Measurements from ENCODE around the gene DSP. TPM values are rescaled to one million over a fixed set of nuclear protein-coding genes. Genes with fewer than 3 reads are reported as not detected.

Gene DSP
- total RNA-seq, 4 donors from 2014 or later = 3.8 to 28.3 (median 9.0) TPM

DNA sequence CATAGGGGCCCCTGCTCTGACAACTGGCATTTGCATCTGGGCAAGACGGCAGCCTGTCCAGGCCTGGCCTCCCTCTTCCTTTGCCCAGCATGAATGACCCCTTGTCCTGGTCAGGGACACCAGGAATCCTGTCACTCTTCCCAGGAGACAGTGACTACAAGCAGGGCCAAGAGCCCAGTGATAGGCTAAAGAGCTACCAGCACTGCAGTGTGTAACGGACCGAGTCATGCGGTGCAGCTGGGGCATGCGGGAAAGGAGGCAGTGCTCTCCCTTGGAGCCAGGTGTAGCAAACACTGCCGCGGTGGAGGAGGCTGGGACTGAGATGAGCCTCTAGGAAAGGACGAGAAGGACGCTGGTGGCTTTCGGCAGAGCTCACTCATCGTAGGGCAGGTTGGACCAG lies 38.7 kb upstream of the DSP start:
- Histone ChIP-seq H3K27me3 (no peaks in the 10 kb centered on the region), H3K9me3 (no peaks in the 10 kb centered on the region), H3K27ac (no peak overlapping the region), H3K4me3 (no peak overlapping the region), H3K4me1 (no peaks in the 10 kb centered on the region), H3K36me3 (no peaks in the 10 kb centered on the region)
- no peak for DNase-seq
- intact Hi-C loops (cut with DNase I; ENCODE audit: low total_unique reads) = no loop called here
- TF ChIP-seq, protein P1, sequence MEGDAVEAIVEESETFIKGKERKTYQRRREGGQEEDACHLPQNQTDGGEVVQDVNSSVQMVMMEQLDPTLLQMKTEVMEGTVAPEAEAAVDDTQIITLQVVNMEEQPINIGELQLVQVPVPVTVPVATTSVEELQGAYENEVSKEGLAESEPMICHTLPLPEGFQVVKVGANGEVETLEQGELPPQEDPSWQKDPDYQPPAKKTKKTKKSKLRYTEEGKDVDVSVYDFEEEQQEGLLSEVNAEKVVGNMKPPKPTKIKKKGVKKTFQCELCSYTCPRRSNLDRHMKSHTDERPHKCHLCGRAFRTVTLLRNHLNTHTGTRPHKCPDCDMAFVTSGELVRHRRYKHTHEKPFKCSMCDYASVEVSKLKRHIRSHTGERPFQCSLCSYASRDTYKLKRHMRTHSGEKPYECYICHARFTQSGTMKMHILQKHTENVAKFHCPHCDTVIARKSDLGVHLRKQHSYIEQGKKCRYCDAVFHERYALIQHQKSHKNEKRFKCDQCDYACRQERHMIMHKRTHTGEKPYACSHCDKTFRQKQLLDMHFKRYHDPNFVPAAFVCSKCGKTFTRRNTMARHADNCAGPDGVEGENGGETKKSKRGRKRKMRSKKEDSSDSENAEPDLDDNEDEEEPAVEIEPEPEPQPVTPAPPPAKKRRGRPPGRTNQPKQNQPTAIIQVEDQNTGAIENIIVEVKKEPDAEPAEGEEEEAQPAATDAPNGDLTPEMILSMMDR (IDR thresholded peaks at IDR 0.05) = no peak
- TF ChIP-seq POLR2A (IDR thresholded peaks at IDR 0.05) = no peak

DNA sequence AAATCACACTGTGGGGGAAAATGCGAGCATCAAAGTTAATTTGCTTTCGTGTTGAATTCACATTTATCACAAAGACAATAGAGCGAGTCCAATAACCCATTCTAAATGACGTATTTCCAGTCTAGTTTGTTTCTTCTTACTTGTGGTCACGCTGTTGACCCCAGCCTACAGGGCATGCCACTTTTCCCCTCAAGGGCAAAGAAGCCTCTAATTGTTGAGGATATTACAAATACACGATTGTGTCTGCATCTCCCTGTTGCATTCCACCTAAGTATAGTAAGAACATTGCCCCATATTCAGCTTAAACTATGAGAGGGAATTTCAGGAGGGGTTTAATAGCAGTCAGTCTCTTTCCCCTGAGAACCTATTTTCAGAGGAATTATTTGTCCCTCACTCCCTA lies 37.4 kb upstream of the DSP start:
- Histone ChIP-seq H3K27ac (no peak overlapping the region), H3K36me3 (no peaks in the 10 kb centered on the region), H3K4me1 (no peaks in the 10 kb centered on the region), H3K9me3 (no peaks in the 10 kb centered on the region), H3K4me3 (no peak overlapping the region), H3K27me3 (no peaks in the 10 kb centered on the region)
- TF ChIP-seq POLR2A (IDR thresholded peaks at IDR 0.05) = no peak
- TF ChIP-seq, protein P1 (IDR thresholded peaks at IDR 0.05) = no peak
- DNase-seq = no peak
- intact Hi-C loops (cut with DNase I; ENCODE audit: low total_unique reads) = no loop called here

GRCh38 chr6:7505189-7505699 lies 36.2 kb upstream of the DSP start:
- Histone ChIP-seq H3K4me3 (no peak overlapping the region), H3K27ac (no peak overlapping the region), H3K4me1 (no peaks in the 10 kb centered on the region), H3K36me3 (no peaks in the 10 kb centered on the region), H3K27me3 (no peaks in the 10 kb centered on the region), H3K9me3 (no peaks in the 10 kb centered on the region)
- TF ChIP-seq POLR2A (IDR thresholded peaks at IDR 0.05) = no peak
- TF ChIP-seq, protein P1 (IDR thresholded peaks at IDR 0.05) = no peak
- no peak for DNase-seq
- intact Hi-C loops (cut with DNase I; ENCODE audit: low total_unique reads) = no loop called here

DNA sequence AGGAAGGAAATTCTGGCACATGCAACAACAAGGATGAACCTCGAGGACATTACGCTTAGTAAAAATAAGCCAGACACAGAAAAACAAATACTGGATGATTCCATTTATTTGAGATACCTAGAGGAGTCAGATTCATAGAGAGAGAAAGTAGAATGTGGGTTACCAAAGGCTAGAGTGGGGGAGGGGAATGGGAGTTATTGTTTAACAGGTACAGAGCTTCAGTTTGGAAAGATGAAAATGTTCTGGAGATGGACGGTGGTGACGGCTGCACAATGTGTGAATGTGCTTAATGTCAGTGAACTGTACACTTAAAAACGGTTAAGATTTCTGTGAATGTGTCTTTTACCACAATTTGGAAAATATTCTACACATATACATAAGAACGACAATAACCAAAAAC lies 33.9 kb upstream of the DSP start:
- Histone ChIP-seq H3K4me1 (no peaks in the 10 kb centered on the region), H3K27me3 (no peaks in the 10 kb centered on the region), H3K27ac (no peak overlapping the region), H3K36me3 (no peaks in the 10 kb centered on the region), H3K4me3 (no peak overlapping the region), H3K9me3 (no peaks in the 10 kb centered on the region)
- TF ChIP-seq POLR2A (IDR thresholded peaks at IDR 0.05) = no peak
- TF ChIP-seq, protein P1 (IDR thresholded peaks at IDR 0.05) = no peak
- no peak for DNase-seq
- intact Hi-C loops (cut with DNase I; ENCODE audit: low total_unique reads) = no loop called here

GRCh38 chr6:7512320-7512719 lies 29.2 kb upstream of the DSP start:
- DNase-seq = no peak
- no peaks in the 10 kb centered on the region for H3K4me1 ChIP-seq
- no peaks in the 10 kb centered on the region for H3K27me3 ChIP-seq
- no peak overlapping the region for H3K4me3 ChIP-seq
- no peak overlapping the region for H3K27ac ChIP-seq
- no peaks in the 10 kb centered on the region for H3K36me3 ChIP-seq
- intact Hi-C loops (cut with DNase I; ENCODE audit: low total_unique reads) = no loop called here
- H3K9me3 ChIP-seq = no peaks in the 10 kb centered on the region
- no peak for TF ChIP-seq POLR2A (IDR thresholded peaks at IDR 0.05)
- TF ChIP-seq, protein P1 (IDR thresholded peaks at IDR 0.05) = no peak
